ENCODE data around the gene GPR162.
A peak's percentile ranks its signal among the peaks of the same experiment; 100 is the strongest.

GPR162 gene

DNA sequence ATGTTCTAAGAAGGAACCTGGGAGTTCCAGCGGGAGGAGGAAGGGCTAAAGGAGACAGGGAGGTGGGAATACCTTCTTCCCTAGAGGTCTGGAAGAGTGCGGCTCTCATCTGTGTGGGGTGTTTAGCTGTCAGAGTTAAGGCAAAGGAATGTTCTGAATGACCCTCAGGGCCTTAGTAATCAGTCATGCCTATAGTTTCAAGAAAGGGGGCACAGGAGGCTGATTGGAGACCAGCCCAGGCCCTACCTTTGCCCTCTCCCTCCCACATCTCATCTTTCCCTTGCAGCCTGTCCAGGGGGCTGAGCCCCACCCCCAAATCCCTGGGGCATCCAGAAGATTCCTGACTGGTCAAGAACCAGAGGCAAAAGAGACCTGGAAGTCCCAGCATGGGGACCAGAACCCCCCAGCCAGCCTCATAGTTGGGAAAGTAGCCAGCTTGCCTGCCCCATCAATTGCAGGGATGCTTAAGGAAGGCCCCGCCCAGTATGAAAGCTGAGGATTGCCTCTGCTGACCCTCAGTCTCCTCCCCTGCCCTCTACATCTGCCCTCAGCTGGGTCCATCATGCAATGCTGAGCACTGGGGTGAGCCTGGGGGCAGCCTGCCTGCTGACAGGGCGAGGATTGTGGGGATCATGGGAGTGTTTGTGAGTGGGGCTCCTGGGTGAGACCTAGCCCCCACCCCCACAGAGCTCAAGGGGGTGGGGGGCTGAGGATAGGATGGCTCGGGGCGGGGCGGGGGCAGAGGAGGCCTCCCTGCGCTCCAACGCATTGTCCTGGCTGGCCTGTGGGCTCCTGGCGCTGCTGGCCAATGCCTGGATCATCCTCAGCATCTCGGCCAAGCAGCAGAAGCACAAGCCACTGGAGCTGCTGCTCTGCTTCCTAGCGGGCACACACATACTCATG lies 1.8 kb downstream of the GPR162 start:
- no peak for DNase-seq

DNA sequence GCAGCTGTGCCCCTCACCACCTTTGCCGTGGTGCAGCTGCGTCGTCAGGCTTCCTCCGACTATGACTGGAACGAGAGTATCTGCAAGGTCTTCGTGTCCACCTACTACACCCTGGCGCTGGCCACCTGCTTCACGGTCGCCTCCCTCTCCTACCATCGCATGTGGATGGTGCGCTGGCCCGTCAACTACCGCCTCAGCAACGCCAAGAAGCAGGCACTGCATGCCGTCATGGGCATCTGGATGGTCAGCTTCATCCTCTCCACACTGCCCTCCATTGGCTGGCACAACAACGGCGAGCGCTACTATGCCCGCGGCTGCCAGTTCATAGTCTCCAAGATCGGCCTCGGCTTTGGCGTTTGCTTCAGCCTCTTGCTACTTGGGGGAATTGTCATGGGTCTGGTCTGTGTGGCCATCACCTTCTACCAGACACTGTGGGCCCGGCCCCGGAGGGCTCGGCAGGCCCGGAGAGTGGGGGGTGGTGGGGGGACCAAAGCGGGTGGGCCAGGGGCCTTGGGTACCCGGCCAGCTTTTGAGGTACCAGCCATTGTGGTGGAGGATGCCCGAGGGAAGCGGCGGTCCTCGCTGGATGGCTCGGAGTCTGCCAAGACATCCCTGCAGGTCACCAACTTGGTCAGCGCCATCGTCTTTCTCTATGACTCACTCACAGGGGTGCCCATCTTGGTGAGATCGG lies 2.6 kb downstream of the GPR162 start:
- no peak for DNase-seq

DNA sequence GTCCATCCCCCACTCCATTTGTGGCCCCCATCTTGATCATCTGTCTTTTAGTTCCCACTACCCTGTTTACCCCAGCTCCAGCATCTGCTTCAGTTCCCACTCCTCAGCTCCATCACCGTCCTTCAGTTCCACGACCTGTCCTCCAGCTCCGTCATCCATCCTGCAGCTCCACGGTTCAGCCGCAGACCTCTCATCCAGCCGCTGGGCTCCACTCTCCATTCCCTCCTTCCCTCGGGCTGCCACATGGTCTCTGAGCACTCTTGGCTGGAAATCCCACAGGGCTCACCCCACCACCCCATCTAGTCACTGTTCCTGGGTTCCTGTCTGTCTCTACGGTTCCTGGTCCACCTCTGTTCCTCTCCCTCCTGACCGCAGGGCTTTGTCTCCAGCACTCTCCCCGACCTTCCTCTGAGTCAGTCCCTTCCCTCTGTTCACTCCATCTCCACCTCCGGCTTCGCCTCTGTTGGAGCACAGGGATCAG lies 3.3 kb downstream of the GPR162 start:
- DNase-seq: no peak

DNA sequence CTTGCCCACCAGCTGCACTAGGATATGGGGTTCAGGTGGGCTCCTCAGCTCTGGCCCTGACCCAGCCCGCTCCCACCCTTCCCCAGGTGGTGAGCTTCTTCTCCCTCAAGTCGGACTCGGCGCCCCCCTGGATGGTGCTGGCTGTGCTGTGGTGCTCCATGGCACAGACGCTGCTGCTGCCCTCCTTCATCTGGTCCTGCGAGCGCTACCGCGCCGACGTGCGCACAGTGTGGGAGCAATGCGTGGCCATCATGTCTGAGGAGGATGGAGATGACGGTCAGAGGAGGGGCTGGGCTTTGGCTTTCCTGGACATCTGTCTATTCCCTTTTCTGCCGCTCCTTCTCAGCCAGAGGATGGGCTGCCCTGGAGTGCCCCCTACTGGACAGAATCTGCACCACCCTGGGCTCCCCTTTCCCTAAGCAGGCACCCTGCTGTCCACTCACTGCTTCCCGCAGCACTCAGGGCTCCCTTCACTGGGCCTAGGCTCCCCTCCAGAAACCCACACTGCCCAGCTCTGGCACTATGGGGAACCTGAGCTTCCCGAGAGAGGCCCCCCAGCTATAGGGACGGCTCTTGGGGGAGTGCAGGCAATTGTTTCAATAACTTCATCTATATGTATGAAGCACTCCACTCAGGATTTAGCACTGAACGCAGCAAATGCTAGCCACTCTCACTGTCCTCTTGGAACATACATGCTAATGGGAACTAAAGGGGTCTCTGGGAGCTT lies 3.9 kb downstream of the GPR162 start:
- peak; percentile 86 for DNase-seq

DNA sequence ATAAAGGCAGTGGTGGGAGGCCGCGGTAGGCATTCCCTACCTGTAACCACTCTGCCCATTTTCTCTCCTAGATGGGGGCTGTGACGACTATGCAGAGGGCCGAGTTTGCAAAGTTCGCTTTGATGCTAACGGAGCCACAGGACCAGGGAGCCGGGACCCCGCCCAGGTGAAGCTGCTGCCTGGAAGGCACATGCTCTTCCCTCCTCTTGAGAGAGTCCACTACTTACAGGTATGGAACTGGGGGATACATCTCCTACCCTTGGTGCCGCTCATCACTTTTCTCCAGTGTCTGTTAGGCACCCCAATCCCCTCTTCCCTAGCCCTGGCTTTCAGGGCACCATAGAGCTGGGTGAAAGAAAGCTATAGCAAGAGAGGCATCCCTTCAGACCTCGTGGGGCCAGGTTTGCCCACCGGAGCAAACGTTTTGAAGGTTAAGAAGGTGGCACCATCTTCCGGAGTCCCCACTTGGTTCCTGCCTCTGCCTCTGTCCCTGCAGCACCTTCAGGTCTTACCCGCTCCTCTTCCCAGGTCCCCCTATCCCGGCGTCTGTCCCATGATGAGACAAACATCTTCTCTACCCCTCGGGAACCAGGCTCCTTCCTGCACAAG lies 4.6 kb downstream of the GPR162 start:
- DNase-seq: no peak

DNA sequence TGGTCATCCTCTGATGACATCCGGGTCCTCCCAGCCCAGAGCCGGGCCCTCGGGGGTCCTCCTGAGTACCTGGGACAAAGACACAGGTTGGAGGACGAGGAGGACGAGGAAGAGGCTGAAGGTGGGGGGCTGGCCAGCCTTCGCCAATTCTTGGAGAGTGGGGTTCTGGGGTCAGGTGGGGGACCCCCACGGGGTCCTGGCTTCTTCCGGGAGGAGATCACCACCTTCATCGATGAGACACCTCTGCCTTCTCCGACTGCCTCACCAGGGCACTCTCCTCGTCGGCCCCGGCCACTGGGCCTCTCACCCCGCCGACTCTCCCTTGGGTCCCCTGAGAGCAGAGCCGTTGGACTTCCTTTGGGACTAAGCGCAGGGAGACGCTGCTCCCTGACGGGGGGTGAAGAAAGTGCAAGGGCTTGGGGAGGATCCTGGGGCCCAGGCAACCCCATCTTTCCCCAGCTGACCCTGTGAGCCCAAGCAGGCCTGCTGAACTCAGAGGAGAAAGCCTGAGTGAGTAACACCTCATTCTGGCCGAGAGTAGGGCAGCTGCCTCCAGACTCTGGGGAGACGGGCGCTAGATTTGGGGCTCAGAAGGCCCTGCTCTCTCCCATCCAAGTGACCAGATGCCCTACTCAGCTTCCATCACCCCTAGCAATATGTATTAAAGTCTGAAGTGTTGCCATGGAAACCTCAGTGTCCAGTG lies 5.3 kb downstream of the GPR162 start:
- DNase-seq: no peak

DNA sequence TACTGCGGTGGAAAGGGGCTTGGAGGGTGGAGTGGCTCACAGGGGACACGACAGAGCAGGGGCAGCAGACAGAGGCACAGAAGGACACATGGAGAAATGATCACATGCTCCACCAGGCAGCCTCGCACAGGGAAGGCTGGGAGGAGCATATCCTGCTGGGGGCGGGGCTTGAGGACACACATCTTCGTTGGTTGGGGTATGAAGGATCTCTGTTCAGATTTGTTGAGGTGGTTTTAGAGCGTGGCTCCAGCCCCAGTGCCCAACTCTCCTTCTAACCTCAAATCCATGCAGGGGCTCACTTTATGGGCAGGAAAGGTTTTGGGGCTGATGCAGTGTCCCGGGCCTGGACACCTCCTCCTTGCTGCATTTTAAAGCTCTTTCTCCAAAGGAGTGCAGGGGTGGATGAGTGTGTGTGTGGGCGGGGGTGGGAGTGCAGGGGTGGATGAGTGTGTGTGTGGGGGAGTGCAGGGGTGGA lies 5.9 kb downstream of the GPR162 start:
- DNase-seq: peak; percentile 50

DNA sequence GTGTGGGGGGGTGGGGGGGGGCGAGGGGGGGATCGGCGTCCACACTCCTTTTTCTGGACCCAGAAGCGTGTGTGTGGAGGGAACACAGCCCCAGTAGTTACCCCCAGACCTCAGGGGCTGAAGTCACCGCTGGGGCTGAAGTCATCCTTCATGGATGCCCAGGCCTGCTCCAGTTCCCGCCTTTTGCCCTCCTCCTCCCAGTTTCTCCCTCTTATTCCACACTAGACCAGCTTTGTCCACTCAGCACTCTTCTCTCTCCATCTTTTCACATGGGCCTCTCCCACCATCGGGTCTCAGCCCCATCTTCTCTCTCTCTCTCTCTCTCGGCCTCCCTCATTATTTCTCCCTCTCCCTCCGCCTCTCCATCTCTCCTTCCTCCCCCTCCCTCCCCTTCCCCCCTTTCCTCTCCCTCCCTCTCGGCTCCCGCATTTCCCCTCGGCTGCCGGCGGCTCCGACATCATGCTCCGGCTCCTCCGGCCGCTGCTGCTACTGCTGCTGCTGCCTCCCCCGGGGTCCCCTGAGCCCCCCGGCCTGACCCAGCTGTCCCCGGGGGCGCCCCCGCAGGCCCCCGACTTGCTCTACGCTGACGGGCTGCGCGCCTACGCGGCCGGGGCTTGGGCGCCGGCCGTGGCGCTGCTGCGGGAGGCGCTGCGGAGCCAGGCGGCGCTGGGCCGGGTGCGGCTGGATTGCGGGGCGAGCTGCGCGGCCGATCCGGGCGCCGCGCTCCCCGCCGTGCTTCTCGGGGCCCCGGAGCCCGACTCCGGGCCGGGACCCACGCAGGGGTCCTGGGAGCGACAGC lies 6.6 kb downstream of the GPR162 start, which contains the start of gene P3H3:
P3H3 (plus strand) TSS at position 426 of the 799 bp plus-strand sequence; CDS start at position 460, 34 bp downstream.
- DNase-seq: no peak

DNA sequence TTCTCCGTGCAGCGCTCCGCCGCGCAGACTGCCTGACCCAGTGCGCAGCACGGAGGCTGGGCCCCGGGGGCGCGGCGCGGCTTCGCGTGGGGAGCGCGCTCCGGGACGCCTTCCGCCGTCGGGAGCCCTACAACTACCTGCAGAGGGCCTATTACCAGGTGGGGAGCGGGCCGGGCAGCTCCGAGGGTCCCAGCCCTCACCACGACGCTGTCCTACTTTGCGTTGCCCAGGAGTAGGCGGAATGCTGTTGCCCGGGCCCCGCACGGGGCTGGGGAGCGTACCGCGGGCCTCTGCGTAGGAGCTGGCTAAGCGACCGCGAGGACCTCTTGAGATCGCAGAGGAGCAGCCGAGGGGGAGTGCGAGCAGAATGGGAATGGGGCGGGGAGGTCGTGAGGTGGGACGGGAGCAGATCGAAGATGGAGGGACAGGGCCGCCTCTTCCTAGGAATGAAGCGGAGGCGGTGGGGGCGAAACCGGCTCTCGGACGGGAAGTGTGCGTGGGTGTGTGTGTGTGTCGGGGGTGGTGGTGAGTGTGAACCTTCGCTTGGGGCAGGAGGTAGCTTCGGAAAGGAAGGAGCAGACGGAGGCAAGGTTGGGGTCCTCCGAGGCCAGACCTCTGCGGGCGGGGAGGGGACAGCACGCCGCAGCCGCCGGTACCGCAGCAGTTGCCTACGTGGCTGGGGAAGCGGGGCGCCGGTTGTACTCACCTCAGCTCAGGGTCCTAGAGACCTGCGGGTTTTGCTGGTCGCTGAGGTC lies 7.3 kb downstream of the GPR162 start:
- DNase-seq: no peak

DNA sequence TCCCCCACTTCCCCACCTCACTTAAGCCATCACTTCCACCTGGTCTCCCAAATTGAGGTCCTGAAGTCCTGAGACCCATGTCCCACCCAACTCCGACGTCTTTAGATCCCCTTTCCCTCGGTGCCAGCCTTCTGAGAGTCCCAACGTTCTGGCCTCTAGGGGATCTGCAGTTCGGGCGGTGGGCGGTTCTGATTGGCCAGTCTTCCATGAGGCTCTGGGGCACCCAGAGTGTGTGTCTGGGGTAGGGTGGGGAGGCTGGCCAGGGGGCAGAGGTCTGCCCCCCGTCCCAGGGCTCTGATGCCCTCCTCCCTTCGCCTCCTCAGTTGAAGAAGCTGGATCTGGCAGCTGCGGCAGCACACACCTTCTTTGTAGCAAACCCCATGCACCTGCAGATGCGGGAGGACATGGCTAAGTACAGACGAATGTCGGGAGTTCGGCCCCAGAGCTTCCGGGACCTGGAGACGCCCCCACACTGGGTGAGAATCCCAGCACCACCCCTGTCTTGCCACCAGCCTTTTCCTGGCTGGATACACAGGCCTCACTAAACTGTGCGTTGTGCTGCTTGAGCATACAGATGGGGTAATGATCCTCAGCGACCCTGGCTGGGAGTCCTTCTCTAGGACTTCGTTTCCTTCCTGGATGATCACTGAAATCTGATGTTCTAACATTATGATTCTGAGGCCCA lies 8.1 kb downstream of the GPR162 start:
- DNase-seq: no peak

DNA sequence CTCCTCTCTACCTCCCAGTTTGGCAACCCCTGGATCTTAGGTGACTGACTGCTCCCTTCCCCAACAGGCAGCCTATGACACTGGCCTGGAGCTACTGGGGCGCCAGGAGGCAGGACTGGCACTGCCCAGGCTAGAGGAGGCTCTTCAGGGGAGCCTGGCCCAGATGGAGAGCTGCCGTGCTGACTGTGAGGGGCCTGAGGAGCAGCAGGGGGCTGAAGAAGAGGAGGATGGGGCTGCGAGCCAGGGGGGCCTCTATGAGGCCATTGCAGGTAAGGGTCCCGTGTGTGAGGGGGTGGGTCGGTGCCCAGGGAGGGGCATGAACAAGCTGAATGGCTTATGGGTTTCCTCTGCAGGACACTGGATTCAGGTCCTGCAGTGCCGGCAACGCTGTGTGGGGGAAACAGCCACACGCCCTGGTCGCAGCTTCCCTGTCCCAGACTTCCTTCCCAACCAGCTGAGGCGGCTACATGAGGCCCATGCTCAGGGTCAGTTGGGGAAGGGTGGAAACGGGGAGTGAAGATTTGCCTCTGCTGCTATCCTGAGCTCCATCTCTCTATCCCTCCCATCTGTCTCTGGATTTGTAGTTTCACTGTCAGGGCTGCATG lies 8.8 kb downstream of the GPR162 start:
- no peak for DNase-seq

DNA sequence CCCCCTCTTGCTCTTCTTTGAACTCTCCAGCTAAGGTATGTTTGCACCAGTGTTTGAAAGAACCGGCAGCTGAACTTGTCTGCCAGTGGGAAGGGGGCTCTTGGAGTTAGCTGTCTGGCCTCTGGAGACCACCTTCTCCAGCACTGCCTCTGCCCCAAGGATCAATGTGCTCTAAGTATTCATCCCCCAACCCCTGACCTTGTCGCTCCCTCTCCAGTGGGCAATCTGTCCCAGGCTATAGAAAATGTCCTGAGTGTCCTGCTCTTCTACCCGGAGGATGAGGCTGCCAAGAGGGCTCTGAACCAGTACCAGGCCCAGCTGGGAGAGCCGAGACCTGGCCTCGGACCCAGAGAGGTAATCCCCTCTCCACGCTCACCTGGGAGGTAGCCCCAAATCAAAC lies 9.4 kb downstream of the GPR162 start:
- no peak for DNase-seq

DNA sequence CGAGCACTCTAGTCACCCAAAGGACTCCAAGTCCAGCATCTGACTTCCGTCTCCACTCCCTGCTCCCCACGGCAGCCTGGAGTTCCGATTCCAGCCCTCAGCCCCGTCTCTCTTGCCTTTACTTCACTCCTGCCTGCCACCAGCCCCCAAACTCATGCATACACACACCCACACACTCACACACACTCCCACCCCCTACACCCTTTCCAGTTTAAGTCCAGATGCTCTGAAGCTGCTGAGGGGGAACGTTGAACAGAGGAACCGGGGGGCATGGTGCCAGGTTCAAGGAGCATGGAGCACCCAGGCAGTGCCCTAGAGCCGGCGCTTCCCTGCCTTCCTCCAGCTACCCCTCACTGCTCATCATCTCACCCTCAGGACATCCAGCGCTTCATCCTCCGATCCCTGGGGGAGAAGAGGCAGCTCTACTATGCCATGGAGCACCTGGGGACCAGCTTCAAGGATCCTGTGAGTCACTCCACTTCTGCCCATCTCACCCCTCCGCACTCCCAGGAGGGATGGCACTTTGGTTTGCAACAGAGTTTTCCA lies 9.9 kb downstream of the GPR162 start:
- DNase-seq: no peak

DNA sequence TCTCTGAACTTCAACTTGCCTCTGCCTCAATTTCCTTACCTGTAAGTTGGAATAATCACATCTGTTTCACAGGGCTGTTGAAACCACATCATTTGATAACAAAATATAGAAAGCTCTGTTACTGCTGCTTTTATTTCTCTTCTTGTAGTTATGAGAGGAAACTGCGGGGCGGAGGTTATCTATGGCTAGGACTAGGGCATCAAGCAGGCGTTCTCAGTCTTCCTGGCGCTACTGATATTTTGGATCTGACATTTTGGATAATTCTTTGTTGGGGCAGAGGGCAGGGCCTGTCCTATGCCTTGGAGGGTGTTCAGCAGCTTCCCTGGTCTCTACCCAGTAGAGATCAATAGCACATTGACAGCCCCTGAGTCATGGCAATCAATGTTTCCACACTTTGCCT lies 10.5 kb downstream of the GPR162 start:
- DNase-seq: no peak

DNA sequence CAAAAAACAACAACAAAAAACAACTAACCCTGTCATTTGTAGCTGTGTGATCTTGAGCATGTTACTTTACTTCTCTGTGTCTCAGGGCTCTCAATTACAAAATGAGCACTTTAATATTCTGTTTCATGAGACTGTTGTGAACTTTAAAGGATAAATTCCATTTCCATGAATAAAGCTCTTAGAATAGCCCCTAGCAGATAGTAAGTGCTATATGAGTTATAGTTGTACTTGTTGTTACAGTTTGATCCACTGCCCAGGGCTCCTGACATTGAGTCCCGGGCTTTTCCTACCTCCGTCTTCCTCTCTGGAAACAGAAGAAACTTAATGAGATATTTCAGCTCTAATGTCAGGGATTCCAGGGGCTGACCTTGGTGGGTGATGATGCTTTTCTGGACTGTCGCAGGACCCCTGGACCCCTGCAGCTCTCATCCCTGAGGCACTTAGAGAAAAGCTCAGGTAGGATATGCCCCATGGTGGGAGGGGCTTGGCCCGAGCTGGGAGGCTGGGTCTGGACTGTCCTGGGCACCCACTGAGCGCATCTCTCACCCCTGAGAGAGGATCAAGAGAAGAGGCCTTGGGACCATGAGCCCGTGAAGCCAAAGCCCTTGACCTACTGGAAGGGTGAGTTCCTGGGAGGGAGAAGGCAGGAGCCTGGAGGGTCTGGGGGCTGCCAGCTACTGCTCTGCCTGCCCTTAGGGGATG lies 11.7 kb downstream of the GPR162 start:
- no peak for DNase-seq

DNA sequence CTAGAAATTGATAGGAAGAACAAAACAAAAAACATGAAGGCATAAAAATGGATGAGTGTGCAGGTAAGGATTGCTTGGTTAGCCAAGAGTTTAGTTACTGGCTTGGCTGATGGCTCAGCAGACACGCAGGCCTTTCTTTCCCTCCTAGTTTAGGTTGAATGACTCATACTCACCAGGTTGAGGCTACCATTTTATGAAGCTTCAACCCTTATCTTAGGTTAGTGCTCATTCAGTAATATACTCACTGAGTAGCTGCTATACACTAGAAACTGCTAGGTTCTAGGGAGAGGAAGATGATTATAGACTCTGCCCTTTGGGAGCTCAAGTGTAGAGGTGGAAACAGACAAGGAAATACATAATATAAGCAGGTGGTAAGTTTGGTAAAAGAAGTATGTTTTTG lies 12.6 kb downstream of the GPR162 start:
- no peak for DNase-seq

DNA sequence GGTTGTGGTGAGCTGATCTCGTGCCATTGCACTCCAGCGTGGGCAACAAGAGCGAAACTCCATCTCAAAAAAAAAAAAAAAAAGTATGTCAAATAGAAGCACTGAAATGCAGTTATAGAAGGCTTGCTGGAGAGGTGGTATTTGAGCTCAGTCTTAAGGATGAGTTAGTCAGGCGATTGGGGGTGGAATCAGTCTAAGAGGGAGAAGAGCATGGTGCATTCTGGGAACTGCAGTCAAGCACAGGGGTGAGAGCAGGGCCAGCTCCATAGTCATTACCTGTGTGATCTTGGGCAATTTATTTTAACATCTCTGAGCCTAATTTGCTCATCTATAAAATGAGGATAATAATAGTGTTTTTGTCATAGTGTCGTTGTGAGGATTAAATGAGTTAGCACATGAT lies 13.3 kb downstream of the GPR162 start:
- DNase-seq: no peak

DNA sequence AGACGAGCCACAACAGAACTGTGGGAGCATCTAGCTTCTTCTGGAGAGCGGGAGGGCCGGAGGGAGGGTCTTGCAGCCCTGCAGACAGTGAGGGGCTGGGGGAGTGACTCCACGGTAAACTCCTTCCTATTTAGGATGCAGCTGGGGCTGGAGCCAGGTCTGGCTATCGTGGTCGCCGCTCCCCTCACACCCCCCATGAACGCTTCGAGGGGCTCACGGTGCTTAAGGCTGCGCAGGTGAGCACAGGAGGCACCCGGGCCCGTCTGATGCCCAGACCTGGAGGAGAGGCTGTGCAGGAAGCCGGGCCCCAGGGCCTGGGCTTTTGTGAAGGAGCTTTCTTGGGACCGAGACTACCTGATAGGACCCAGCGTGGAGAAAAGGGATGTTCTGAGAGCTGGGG lies 15.2 kb downstream of the GPR162 start:
- no peak for DNase-seq

Data from activated CD4-positive, alpha-beta T cell treated with anti-CD3 and anti-CD28 coated beads, Interleukin-2, Interleukin-6, amounts not matched to agents 100 ng/mL and 50 ng/mL, durations not matched to agents 16 hours and 8 hours (primary cell).